Loucy (cell line): ENCODE measurements around the gene SPRR4.

Experiments used
- H2AFZ ChIP-seq: fragments of 200-600 bp; sonication (generic); 2 replicates; pipeline ENCODE4 v1.6.0; 2016; ENCODE audit warnings: antibody characterized with exemption, mild to moderate bottlenecking, low read length, moderate library complexity
- H3F3A ChIP-seq: fragments of 200-600 bp; 2 replicates; pipeline ENCODE4 v1.6.0; 2016; ENCODE audit warnings: antibody characterized with exemption, low read depth, mild to moderate bottlenecking
- H3K27me3 ChIP-seq: fragments of 200-600 bp; sonication (generic); 2 replicates; pipeline ENCODE4 v1.6.1; 2014; ENCODE audit warnings: low read length, mild to moderate bottlenecking; ENCODE audit not compliant: insufficient read depth, poor library complexity, severe bottlenecking
- H3K36me3 ChIP-seq: fragments of 200-600 bp; sonication (generic); 2 replicates; pipeline ENCODE4 v1.6.1; 2016; ENCODE audit warnings: low read length; ENCODE audit not compliant: insufficient read depth
- H3K4me1 ChIP-seq: fragments of 200-600 bp; sonication (generic); 2 replicates; pipeline ENCODE4 v1.5.1; 2014; ENCODE audit warnings: low read length, mild to moderate bottlenecking; ENCODE audit not compliant: insufficient read depth, poor library complexity, severe bottlenecking
- H3K4me2 ChIP-seq: fragments of 200-600 bp; sonication (generic); 2 replicates; pipeline ENCODE4 v1.6.0; 2014; ENCODE audit warnings: antibody characterized with exemption, low read length, low read depth, mild to moderate bottlenecking; ENCODE audit not compliant: poor library complexity, severe bottlenecking
- H3K4me3 ChIP-seq: fragments of 200-600 bp; sonication (generic); 2 replicates; pipeline ENCODE4 v1.5.1; 2014; ENCODE audit warnings: low read length, mild to moderate bottlenecking, mixed read lengths; ENCODE audit not compliant: poor library complexity, severe bottlenecking
- H3K79me2 ChIP-seq: fragments of 200-600 bp; sonication (generic); 2 replicates; pipeline ENCODE4 v1.6.1; 2014; ENCODE audit warnings: low read length; ENCODE audit not compliant: insufficient read depth
- H3K9ac ChIP-seq: fragments of 200-600 bp; sonication (generic); 2 replicates; pipeline ENCODE4 v1.6.0; 2014; ENCODE audit warnings: mild to moderate bottlenecking, low read depth, low read length, moderate library complexity; ENCODE audit not compliant: poor library complexity, severe bottlenecking
- H3K9me2 ChIP-seq: fragments of 200-600 bp; sonication (generic); replicated peaks from 2 replicates; pipeline ENCODE4 v1.6.1; 2016; ENCODE audit warnings: low read depth, low read length, mixed read lengths
- H3K9me3 ChIP-seq: fragments of 200-600 bp; sonication (generic); 2 replicates; pipeline ENCODE4 v1.6.1; 2014; ENCODE audit warnings: mild to moderate bottlenecking, antibody characterized with exemption, low read length, low read depth; ENCODE audit not compliant: insufficient read depth
- H4K20me1 ChIP-seq: fragments of 200-600 bp; sonication (generic); 2 replicates; pipeline ENCODE4 v1.6.0; 2014; ENCODE audit warnings: antibody characterized with exemption, low read length, mild to moderate bottlenecking; ENCODE audit not compliant: insufficient read depth, poor library complexity, severe bottlenecking
- EZH2phosphoT487 ChIP-seq: fragments of 200-600 bp; IDR thresholded peaks from 2 replicates; pipeline ENCODE4 v1.6.1; 2018; ENCODE audit warnings: antibody characterized with exemption, mild to moderate bottlenecking, moderate library complexity, borderline replicate concordance
- TF ChIP-seq, protein P1 (sequence below): fragments of 200-600 bp; sonication (generic); conservative IDR thresholded peaks from 2 replicates; pipeline ENCODE4 v1.5.1; 2014; ENCODE audit warnings: mild to moderate bottlenecking, antibody characterized with exemption, low read length

The SPRR4 gene

GRCh38 chr1:152977614-152978013, 7.2 kb downstream of the SPRR4 start:
- no peak overlapping the region for H3K9ac ChIP-seq
- no peaks in the 10 kb centered on the region for H3K36me3 ChIP-seq
- H3K4me1 ChIP-seq: no peaks in the 10 kb centered on the region
- no peaks in the 10 kb centered on the region for H3K9me3 ChIP-seq
- H3K79me2 ChIP-seq: no peaks in the 10 kb centered on the region
- TF ChIP-seq, protein P1, sequence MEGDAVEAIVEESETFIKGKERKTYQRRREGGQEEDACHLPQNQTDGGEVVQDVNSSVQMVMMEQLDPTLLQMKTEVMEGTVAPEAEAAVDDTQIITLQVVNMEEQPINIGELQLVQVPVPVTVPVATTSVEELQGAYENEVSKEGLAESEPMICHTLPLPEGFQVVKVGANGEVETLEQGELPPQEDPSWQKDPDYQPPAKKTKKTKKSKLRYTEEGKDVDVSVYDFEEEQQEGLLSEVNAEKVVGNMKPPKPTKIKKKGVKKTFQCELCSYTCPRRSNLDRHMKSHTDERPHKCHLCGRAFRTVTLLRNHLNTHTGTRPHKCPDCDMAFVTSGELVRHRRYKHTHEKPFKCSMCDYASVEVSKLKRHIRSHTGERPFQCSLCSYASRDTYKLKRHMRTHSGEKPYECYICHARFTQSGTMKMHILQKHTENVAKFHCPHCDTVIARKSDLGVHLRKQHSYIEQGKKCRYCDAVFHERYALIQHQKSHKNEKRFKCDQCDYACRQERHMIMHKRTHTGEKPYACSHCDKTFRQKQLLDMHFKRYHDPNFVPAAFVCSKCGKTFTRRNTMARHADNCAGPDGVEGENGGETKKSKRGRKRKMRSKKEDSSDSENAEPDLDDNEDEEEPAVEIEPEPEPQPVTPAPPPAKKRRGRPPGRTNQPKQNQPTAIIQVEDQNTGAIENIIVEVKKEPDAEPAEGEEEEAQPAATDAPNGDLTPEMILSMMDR: no peak
- TF ChIP-seq EZH2phosphoT487: no peak
- H3F3A ChIP-seq: no peaks in the 10 kb centered on the region
- no peaks in the 10 kb centered on the region for H4K20me1 ChIP-seq
- no peaks in the 10 kb centered on the region for H3K9me2 ChIP-seq
- H2AFZ ChIP-seq: no peak overlapping the region
- no peak overlapping the region for H3K4me2 ChIP-seq
- H3K4me3 ChIP-seq: no peak overlapping the region
- H3K27me3 ChIP-seq: no peaks in the 10 kb centered on the region

DNA sequence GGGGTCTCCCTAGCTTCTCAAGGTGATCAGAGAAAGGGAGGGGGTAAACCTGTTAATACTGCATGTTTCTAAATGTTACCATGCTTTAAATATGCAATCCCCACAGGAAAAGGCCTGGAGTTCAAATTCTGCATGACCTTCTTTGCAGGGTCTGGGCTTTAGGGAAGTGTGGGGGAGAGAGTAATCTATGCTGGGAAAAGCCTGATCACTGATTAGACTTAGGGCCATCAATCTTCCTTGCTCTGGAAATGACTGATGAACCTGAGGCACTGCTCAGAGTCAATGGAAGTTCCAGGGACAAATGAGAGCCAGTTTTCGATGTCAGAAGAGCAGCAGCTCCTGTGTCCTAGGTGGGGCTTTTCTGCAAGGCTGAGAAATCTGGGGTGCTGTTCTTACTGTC, 10.2 kb downstream of the SPRR4 start:
- H3K27me3 ChIP-seq: no peaks in the 10 kb centered on the region
- no peak overlapping the region for H3K4me3 ChIP-seq
- H2AFZ ChIP-seq: no peak overlapping the region
- H3K9me2 ChIP-seq: no peaks in the 10 kb centered on the region
- no peak overlapping the region for H3K4me2 ChIP-seq
- H3K79me2 ChIP-seq: no peaks in the 10 kb centered on the region
- no peaks in the 10 kb centered on the region for H4K20me1 ChIP-seq
- no peaks in the 10 kb centered on the region for H3K36me3 ChIP-seq
- TF ChIP-seq, protein P1: no peak
- TF ChIP-seq EZH2phosphoT487: no peak
- H3K4me1 ChIP-seq: no peaks in the 10 kb centered on the region
- no peaks in the 10 kb centered on the region for H3K9me3 ChIP-seq
- no peak overlapping the region for H3K9ac ChIP-seq
- H3F3A ChIP-seq: no peaks in the 10 kb centered on the region

GRCh38 chr1:152981146-152981871, 10.9 kb downstream of the SPRR4 start:
- H2AFZ ChIP-seq: no peak overlapping the region

More at GRCh38 chr1:152981146-152981871, 10.9 kb downstream of the SPRR4 start:
- Histone ChIP-seq H3K36me3 (no peaks in the 10 kb centered on the region), H3K9me3 (no peaks in the 10 kb centered on the region), H3F3A (no peaks in the 10 kb centered on the region), H3K4me1 (no peaks in the 10 kb centered on the region), H3K79me2 (no peaks in the 10 kb centered on the region), H3K4me2 (no peak overlapping the region), H4K20me1 (no peaks in the 10 kb centered on the region), H3K9me2 (no peaks in the 10 kb centered on the region), H3K4me3 (no peak overlapping the region), H3K27me3 (no peaks in the 10 kb centered on the region), H3K9ac (no peak overlapping the region)
- TF ChIP-seq, protein P1: no peak
- TF ChIP-seq EZH2phosphoT487: no peak
